B cell (primary cell): ENCODE results near the gene ENG.

Experiments used
- EZH2 ChIP-seq: IDR thresholded peaks from 2 replicates; pipeline ENCODE4 v1.6.1; 2012; ENCODE audit warnings: borderline replicate concordance, low read depth, mild to moderate bottlenecking, moderate library complexity, low read length; ENCODE audit not compliant: insufficient read depth, poor library complexity, severe bottlenecking
- TF ChIP-seq, protein P1 (sequence below): fragments of 200-600 bp; IDR thresholded peaks from one replicate; pipeline ENCODE4 v1.8.0; 2022; ENCODE audit warnings: antibody characterized with exemption, mild to moderate bottlenecking

GRCh38 chr9:127808347-127809001 is 46.0 kb downstream of the ENG start:
- TF ChIP-seq, protein P1, sequence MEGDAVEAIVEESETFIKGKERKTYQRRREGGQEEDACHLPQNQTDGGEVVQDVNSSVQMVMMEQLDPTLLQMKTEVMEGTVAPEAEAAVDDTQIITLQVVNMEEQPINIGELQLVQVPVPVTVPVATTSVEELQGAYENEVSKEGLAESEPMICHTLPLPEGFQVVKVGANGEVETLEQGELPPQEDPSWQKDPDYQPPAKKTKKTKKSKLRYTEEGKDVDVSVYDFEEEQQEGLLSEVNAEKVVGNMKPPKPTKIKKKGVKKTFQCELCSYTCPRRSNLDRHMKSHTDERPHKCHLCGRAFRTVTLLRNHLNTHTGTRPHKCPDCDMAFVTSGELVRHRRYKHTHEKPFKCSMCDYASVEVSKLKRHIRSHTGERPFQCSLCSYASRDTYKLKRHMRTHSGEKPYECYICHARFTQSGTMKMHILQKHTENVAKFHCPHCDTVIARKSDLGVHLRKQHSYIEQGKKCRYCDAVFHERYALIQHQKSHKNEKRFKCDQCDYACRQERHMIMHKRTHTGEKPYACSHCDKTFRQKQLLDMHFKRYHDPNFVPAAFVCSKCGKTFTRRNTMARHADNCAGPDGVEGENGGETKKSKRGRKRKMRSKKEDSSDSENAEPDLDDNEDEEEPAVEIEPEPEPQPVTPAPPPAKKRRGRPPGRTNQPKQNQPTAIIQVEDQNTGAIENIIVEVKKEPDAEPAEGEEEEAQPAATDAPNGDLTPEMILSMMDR: no peak
- TF ChIP-seq EZH2: no peak
